ENCODE results near the gene CUBN. TPM values are rescaled to one million over a fixed set of nuclear protein-coding genes. Genes with fewer than 3 reads are reported as not detected.

The CUBN gene
- total RNA-seq, 1 experiment from 2014 or later = 1.3 TPM

DNA sequence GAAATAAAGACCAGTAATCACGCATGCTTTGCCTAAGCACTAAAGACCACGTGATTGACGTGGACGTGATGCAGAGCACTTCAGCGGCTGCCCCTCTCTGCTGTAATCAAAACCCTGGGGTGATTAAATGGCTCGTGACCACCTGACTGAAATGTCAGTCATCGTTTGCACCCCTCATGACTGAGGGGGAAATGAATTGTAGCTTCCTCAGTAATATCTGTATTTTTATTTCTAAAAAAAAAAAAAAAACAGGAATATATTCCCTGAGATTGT, 164.3 kb downstream of the CUBN start:
- Histone ChIP-seq H3K4me1 (ENCODE audit: control insufficient read depth, insufficient read depth, low read length) (peaks cover 43% of the 10 kb centered on the region), H3K4me3 (ENCODE audit: low read depth in 2 of 2, low read length in 2 of 2) (no peak overlapping the region), H3K27ac (ENCODE audit: low read length) (peak overlapping the region; percentile 99), H3K36me3 (ENCODE audit: control insufficient read depth, insufficient read depth, low read length) (no peaks in the 10 kb centered on the region), H3K9me3 (ENCODE audit: control insufficient read depth, insufficient read depth, low read depth, low read length) (no peaks in the 10 kb centered on the region; the same call in 1 of the 2 replicates), H3K27me3 (ENCODE audit: control insufficient read depth, insufficient read depth, low read length) (no peaks in the 10 kb centered on the region)
- ATAC-seq (no peak), DNase-seq (ENCODE audit: low read depth, low spot score) (no peak)
- intact Hi-C loops (cut with micrococcal nuclease; ENCODE audit: unreplicated experiment) (loop anchor here (5.0 to 10.0 kb wide), 3 partner anchors 60 to 120 kb away; no protein-coding TSS in a partner anchor), in situ Hi-C loops (cut with HindIII; ENCODE audit: low pct_unique_long_range_greater_than_20kb, low sequenced_read_pairs) (no loop called here)
- ChIA-PET POLR2A (interaction anchor here (0.5 kb wide), 1 partner anchor 162 kb away, joined by 4 read pairs; no protein-coding TSS in a partner anchor), CTCF (no interaction called here)
- TF ChIP-seq POLR2AphosphoS5 (IDR thresholded peaks at IDR 0.05; ENCODE audit: low read depth, low read length) = no peak
- TF ChIP-seq CTCF (IDR thresholded peaks at IDR 0.05) = no peak
- TF ChIP-seq TCF7L2 (IDR thresholded peaks at IDR 0.05; ENCODE audit: low read depth, low read length) = no peak
- no peak for TF ChIP-seq SIN3A (IDR thresholded peaks at IDR 0.05; ENCODE audit: borderline replicate concordance, insufficient read depth, low read depth, low read length)
- TF ChIP-seq REST (IDR thresholded peaks at IDR 0.05; ENCODE audit: insufficient read depth in 1 of 2, low read depth in 2 of 2, low read length in 1 of 2) = no peak
- BruUV-seq (replicated peaks) = no TSS peak

- peak overlapping the region; percentile 99 for H3K27ac ChIP-seq (ENCODE audit: low read length)
- ChIA-PET CTCF (no interaction called here), POLR2A (no interaction called here)
- no peak overlapping the region for H3K4me3 ChIP-seq (ENCODE audit: low read depth in 2 of 2, low read length in 2 of 2)
- no peaks in the 10 kb centered on the region for H3K36me3 ChIP-seq (ENCODE audit: control insufficient read depth, insufficient read depth, low read length)
- DNase-seq (ENCODE audit: low read depth, low spot score) (no peak), ATAC-seq (no peak)
- intact Hi-C loops (cut with micrococcal nuclease; ENCODE audit: unreplicated experiment) (loop anchor here (5.0 to 10.0 kb wide), 3 partner anchors 60 to 120 kb away; no protein-coding TSS in a partner anchor), in situ Hi-C loops (cut with HindIII; ENCODE audit: low pct_unique_long_range_greater_than_20kb, low sequenced_read_pairs) (no loop called here)
- H3K4me1 ChIP-seq (ENCODE audit: control insufficient read depth, insufficient read depth, low read length) = peaks cover 43% of the 10 kb centered on the region
- H3K9me3 ChIP-seq (ENCODE audit: control insufficient read depth, insufficient read depth, low read depth, low read length) = no peaks in the 10 kb centered on the region
- BruUV-seq (replicated peaks) = no TSS peak
- H3K27me3 ChIP-seq (ENCODE audit: control insufficient read depth, insufficient read depth, low read length) = no peaks in the 10 kb centered on the region
- TF ChIP-seq SIN3A (IDR thresholded peaks at IDR 0.05; ENCODE audit: borderline replicate concordance, insufficient read depth, low read depth, low read length) (no peak), POLR2AphosphoS5 (IDR thresholded peaks at IDR 0.05; ENCODE audit: low read depth, low read length) (no peak), REST (IDR thresholded peaks at IDR 0.05; ENCODE audit: insufficient read depth in 1 of 2, low read depth in 2 of 2, low read length in 1 of 2) (no peak), CTCF (IDR thresholded peaks at IDR 0.05) (no peak), TCF7L2 (IDR thresholded peaks at IDR 0.05; ENCODE audit: low read depth, low read length) (no peak)
Measured at GRCh38 chr10:16964576-16965343, 164.9 kb downstream of the CUBN start.

Data from Panc1 (cell line).